Tibial artery (tissue), 4 donors: ENCODE measurements around the gene ERC2.

ENCODE experiments used
- DNase-seq, 2 donors: peaks; one replicate each; pipeline ENCODE4 v3.0.0-alpha.2; 2019
- H3K27ac ChIP-seq, 2 donors: fragments of 200-600 bp; sonication (generic) in 1 of 2; 1 replicate in 1 of 2; 2 replicates in 1 of 2; pipeline ENCODE4 v1.5.1; 2018 to 2019; ENCODE audit warnings: mild to moderate bottlenecking in 1 of 2
- H3K27me3 ChIP-seq, 2 donors: fragments of 200-600 bp; sonication (generic) in 1 of 2; one replicate each; pipeline versions ENCODE4 v1.5.1 to v1.6.0; 2016 to 2019
- H3K36me3 ChIP-seq, 3 donors: fragments of 200-600 bp; sonication (generic) in 2 of 3; one replicate each; pipeline ENCODE4 v1.5.1; 2016 to 2019; ENCODE audit warnings: mild to moderate bottlenecking in 2 of 3
- H3K4me1 ChIP-seq, 4 donors: fragments of 200-600 bp; sonication (generic) in 2 of 4; 1 replicate in 3 of 4; 2 replicates in 1 of 4; pipeline ENCODE4 v1.5.1; 2016 to 2019
- H3K4me3 ChIP-seq, 2 donors: fragments of 200-600 bp; sonication (generic) in 1 of 2; 1 replicate in 1 of 2; 2 replicates in 1 of 2; pipeline ENCODE4 v1.5.1; 2018 to 2019; ENCODE audit warnings: mild to moderate bottlenecking in 2 of 2
- H3K9me3 ChIP-seq, 3 donors: fragments of 200-600 bp; sonication (generic) in 1 of 3; one replicate each; pipeline ENCODE4 v1.5.1; 2016 to 2019
- intact Hi-C: fragments of 100-400 bp; cut with DNase I; formaldehyde crosslinking; loops from one replicate; pipeline ENCODE4 v1.15.0; 2023; ENCODE audit warnings: low total_unique reads
- TF ChIP-seq, protein P1 (sequence below), 2 experiments: fragments of 200-600 bp in 1 of 2; fragments of 450-650 bp in 1 of 2; IDR thresholded peaks; one replicate each; pipeline ENCODE4 v1.5.1; 2017 to 2019; ENCODE audit warnings: antibody characterized with exemption in 2 of 2, mild to moderate bottlenecking in 1 of 2, moderate library complexity in 1 of 2

ERC2 gene

GRCh38 chr3:56363720-56364119 lies 104.5 kb downstream of the ERC2 start:
- no peaks in the 10 kb centered on the region for H3K27me3 ChIP-seq

GRCh38 chr3:56361731-56362130 lies 106.5 kb downstream of the ERC2 start:
- TF ChIP-seq, protein P1, sequence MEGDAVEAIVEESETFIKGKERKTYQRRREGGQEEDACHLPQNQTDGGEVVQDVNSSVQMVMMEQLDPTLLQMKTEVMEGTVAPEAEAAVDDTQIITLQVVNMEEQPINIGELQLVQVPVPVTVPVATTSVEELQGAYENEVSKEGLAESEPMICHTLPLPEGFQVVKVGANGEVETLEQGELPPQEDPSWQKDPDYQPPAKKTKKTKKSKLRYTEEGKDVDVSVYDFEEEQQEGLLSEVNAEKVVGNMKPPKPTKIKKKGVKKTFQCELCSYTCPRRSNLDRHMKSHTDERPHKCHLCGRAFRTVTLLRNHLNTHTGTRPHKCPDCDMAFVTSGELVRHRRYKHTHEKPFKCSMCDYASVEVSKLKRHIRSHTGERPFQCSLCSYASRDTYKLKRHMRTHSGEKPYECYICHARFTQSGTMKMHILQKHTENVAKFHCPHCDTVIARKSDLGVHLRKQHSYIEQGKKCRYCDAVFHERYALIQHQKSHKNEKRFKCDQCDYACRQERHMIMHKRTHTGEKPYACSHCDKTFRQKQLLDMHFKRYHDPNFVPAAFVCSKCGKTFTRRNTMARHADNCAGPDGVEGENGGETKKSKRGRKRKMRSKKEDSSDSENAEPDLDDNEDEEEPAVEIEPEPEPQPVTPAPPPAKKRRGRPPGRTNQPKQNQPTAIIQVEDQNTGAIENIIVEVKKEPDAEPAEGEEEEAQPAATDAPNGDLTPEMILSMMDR (IDR thresholded peaks at IDR 0.05), result no peak
- H3K27me3 ChIP-seq, result no peaks in the 10 kb centered on the region
- no peaks in the 10 kb centered on the region for H3K4me1 ChIP-seq
- intact Hi-C loops, result no loop called here
- no peak for DNase-seq
- H3K9me3 ChIP-seq, result no peaks in the 10 kb centered on the region
- H3K4me3 ChIP-seq, result no peak overlapping the region
- H3K27ac ChIP-seq, result no peak overlapping the region
- H3K36me3 ChIP-seq, result no peaks in the 10 kb centered on the region

More at GRCh38 chr3:56363720-56364119, 104.5 kb downstream of the ERC2 start:
- H3K27ac ChIP-seq, result no peak overlapping the region
- no peaks in the 10 kb centered on the region for H3K9me3 ChIP-seq
- no peak for DNase-seq
- intact Hi-C loops, result no loop called here
- no peak overlapping the region for H3K4me3 ChIP-seq
- no peaks in the 10 kb centered on the region for H3K4me1 ChIP-seq
- TF ChIP-seq, protein P1 (IDR thresholded peaks at IDR 0.05), result no peak
- no peaks in the 10 kb centered on the region for H3K36me3 ChIP-seq

GRCh38 chr3:56357266-56357665 lies 111.0 kb downstream of the ERC2 start:
- intact Hi-C loops, result no loop called here
- TF ChIP-seq, protein P1 (IDR thresholded peaks at IDR 0.05), result no peak
- H3K9me3 ChIP-seq, result no peaks in the 10 kb centered on the region
- no peak overlapping the region for H3K4me3 ChIP-seq
- H3K36me3 ChIP-seq, result no peaks in the 10 kb centered on the region
- DNase-seq, result no peak
- no peaks in the 10 kb centered on the region for H3K27me3 ChIP-seq
- H3K4me1 ChIP-seq, result no peaks in the 10 kb centered on the region
- H3K27ac ChIP-seq, result no peak overlapping the region

GRCh38 chr3:56356808-56357207 lies 111.5 kb downstream of the ERC2 start:
- no peaks in the 10 kb centered on the region for H3K36me3 ChIP-seq
- no peaks in the 10 kb centered on the region for H3K27me3 ChIP-seq
- H3K27ac ChIP-seq, result no peak overlapping the region
- H3K9me3 ChIP-seq, result no peaks in the 10 kb centered on the region
- intact Hi-C loops, result no loop called here
- H3K4me1 ChIP-seq, result no peaks in the 10 kb centered on the region
- H3K4me3 ChIP-seq, result no peak overlapping the region
- TF ChIP-seq, protein P1 (IDR thresholded peaks at IDR 0.05), result no peak
- no peak for DNase-seq

DNA sequence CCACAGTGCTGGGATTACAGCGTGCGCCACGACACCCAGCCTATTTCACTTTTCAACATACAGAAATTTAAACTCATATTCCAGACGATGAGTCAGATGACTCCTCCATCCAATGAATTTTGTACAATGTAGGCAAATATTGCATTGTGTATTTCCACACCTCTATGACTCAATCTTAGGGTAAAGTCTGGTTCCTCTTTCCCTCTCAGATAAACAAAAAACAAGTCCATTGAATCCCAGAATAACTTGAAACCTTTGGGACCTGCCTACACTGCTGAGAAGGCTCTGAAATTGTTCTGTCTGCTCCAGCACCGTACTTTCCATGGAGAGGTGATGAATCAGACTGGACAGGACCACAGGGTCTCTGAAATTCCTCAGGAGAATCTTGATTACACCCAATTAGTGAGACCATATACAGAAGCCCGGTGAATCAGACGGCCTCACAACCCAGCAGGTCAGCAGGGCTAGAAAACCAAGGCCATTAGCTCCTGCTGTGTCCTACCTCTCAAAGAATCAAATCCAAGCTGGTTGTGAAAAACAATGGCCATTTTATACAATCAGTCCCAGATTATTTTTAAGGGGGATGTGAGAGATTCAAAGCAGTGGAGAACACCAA lies 112.6 kb downstream of the ERC2 start:
- TF ChIP-seq, protein P1 (IDR thresholded peaks at IDR 0.05), result no peak
- no peaks in the 10 kb centered on the region for H3K27me3 ChIP-seq
- H3K9me3 ChIP-seq, result no peaks in the 10 kb centered on the region
- no peak overlapping the region for H3K4me3 ChIP-seq
- H3K27ac ChIP-seq, result no peak overlapping the region
- H3K4me1 ChIP-seq, result no peaks in the 10 kb centered on the region
- H3K36me3 ChIP-seq, result no peaks in the 10 kb centered on the region
- DNase-seq, result no peak
- intact Hi-C loops, result no loop called here

DNA sequence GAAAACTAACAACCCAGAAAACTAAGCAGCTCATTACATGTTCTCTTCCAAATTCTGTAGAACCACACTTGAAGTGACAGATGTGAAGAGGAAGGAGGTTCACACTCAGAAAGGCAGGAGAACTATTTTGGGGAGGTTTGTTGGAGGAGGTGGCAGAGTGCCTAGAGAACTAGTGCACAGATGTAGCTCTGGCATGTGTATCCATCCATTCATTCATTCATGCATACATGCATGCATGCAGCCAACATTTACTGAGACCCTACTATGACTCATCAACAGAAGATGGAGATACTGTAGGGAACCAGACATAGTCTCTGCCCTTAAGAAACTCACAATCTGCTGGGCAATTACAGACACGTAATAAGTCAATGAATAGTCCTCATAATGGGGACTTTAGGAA lies 116.7 kb downstream of the ERC2 start:
- no peak for DNase-seq
- Histone ChIP-seq H3K4me3 (no peak overlapping the region), H3K27ac (no peak overlapping the region), H3K36me3 (no peaks in the 10 kb centered on the region), H3K27me3 (no peaks in the 10 kb centered on the region), H3K4me1 (no peaks in the 10 kb centered on the region), H3K9me3 (no peaks in the 10 kb centered on the region)
- intact Hi-C loops, result no loop called here
- TF ChIP-seq, protein P1 (IDR thresholded peaks at IDR 0.05), result no peak
